Spleen (tissue), 7 donors: ENCODE data around the gene RNF128.

Experiments
- POLR2A ChIP-seq, 3 donors: fragments of 450-650 bp; IDR thresholded peaks; one replicate each; pipeline ENCODE4 v1.5.1; 2017; ENCODE audit warnings: antibody characterized with exemption in 3 of 3, mild to moderate bottlenecking in 1 of 3
- POLR2AphosphoS5 ChIP-seq, 3 donors: sonication (generic); formaldehyde crosslinking; IDR thresholded peaks; one replicate each; pipeline ENCODE4 v1.5.1; 2017; ENCODE audit warnings: antibody characterized with exemption in 3 of 3
- TF ChIP-seq, protein P1 (sequence below), 11 experiments: fragments of 200-600 bp in 7 of 11; fragments of 450-650 bp in 4 of 11; sonication (generic) in 4 of 11; IDR thresholded peaks in 8 of 11; conservative IDR thresholded peaks in 3 of 11; 1 replicate in 7 of 11; 2 replicates in 4 of 11; pipeline versions ENCODE4 v1.4.0 to v1.8.0; 2016 to 2021; ENCODE audit warnings: antibody characterized with exemption in 11 of 11, inconsistent platforms in 4 of 11, mild to moderate bottlenecking in 1 of 11
- donor health status: DM: no; HTN: no; CAD: no; lungs with moderate emphysema.
- donor health status: DM: no; HTN: no; CAD: no.
- donor health status: DM: no; HTN: no; CAD: no.

DNA sequence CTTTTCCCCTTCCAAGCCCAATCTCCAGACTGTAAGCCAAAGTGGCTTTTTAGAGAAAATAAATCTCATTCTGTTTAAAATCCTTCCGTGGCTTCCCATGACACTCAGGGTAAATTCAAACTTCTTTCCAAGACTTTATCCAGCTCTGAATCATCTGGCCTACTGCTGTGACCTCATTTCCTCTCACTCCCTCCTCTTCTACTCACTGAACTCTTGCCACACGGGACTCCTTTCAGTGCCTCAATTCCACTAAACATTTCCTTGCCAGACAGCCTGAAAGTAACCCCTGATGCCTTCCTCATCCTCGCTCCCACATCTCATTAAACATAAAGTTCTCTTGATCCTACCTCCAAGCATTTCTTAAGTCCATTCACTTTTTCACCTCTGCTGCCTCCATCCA is 27.8 kb upstream of the RNF128 start:
- TF ChIP-seq, protein P1, sequence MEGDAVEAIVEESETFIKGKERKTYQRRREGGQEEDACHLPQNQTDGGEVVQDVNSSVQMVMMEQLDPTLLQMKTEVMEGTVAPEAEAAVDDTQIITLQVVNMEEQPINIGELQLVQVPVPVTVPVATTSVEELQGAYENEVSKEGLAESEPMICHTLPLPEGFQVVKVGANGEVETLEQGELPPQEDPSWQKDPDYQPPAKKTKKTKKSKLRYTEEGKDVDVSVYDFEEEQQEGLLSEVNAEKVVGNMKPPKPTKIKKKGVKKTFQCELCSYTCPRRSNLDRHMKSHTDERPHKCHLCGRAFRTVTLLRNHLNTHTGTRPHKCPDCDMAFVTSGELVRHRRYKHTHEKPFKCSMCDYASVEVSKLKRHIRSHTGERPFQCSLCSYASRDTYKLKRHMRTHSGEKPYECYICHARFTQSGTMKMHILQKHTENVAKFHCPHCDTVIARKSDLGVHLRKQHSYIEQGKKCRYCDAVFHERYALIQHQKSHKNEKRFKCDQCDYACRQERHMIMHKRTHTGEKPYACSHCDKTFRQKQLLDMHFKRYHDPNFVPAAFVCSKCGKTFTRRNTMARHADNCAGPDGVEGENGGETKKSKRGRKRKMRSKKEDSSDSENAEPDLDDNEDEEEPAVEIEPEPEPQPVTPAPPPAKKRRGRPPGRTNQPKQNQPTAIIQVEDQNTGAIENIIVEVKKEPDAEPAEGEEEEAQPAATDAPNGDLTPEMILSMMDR (IDR thresholded peaks at IDR 0.05 in 8 of 11, conservative IDR thresholded peaks at IDR 0.05 in 3 of 11), result no peak
- no peak for TF ChIP-seq POLR2A (IDR thresholded peaks at IDR 0.05)
- TF ChIP-seq POLR2AphosphoS5 (IDR thresholded peaks at IDR 0.05), result no peak
